K562 (cell line): ENCODE results near the gene MT1HL1.

Source experiments
- ZBTB7A ChIP-seq: IDR thresholded peaks from 2 replicates; pipeline ENCODE4 v1.6.1; 2011; ENCODE audit warnings: low read depth, mild to moderate bottlenecking, low read length, moderate library complexity, borderline replicate concordance; ENCODE audit not compliant: control insufficient read depth
- ZNF830 ChIP-seq: fragments of 250-450 bp; sonication (Bioruptor Pico); IDR thresholded peaks from 2 replicates; pipeline ENCODE4 v1.5.0; 2021; ENCODE audit warnings: mild to moderate bottlenecking

DNA sequence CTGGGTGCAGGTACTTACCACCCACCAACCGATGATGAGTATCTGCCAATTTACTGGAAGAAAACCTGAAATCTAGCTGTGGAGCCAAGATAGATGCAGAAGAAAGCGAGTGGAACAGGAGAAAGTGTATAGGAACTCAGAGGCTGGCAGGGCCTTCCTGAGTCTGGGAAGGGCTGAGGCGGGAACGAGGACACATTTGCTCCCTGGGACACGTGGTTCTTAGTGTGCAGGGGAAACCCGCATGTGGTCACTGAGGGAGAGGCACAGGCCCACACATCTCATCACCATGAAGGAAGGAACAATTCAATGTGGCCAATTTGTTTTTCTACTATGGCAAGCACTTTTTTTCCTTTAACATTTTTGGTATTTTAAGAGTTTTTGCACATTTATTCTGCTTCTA, 45.9 kb upstream of the MT1HL1 start:
- TF ChIP-seq ZNF830 = no peak
- TF ChIP-seq ZBTB7A = no peak
